ENCODE results near the gene SETD3. TPM values are rescaled to one million over a fixed set of nuclear protein-coding genes. Genes with fewer than 3 reads are reported as not detected.
"Not testable (repeated sequence)": the region's sequence is repeated elsewhere in the genome, so short reads cannot be mapped to it uniquely, and the experiment has no call there.

SETD3 gene
- total and polyA plus RNA-seq, 2 donors: 39.0 to 83.6 TPM

GRCh38 chr14:99350751-99351150 lies 129.9 kb downstream of the SETD3 start:
- Histone ChIP-seq H3K4me1 (ENCODE audit: control insufficient read depth in 2 of 2, insufficient read depth in 2 of 2, low read length in 2 of 2) (no peaks in the 10 kb centered on the region), H3K4me3 (ENCODE audit: low read length in 2 of 2) (no peak overlapping the region), H3K9me3 (ENCODE audit: control insufficient read depth in 2 of 2, insufficient read depth in 1 of 2, low read length in 1 of 2) (no peaks in the 10 kb centered on the region), H3K27me3 (ENCODE audit: control insufficient read depth in 2 of 2, insufficient read depth in 1 of 2, low read length in 1 of 2) (peaks cover 0 to 33% of the 10 kb centered on the region in 2 donors), H3K36me3 (ENCODE audit: control insufficient read depth in 2 of 2, insufficient read depth in 2 of 2, low read length in 1 of 2) (no peaks in the 10 kb centered on the region), H3K27ac (ENCODE audit: low read depth in 1 of 2, low read length in 1 of 2) (no peak overlapping the region)
- no peak for DNase-seq (ENCODE audit: low read depth in 6 of 9, low spot score in 9 of 9)
- 96% methylated on average over 12 of the region's 12 CpGs for WGBS

GRCh38 chr14:99349721-99350495 lies 130.8 kb downstream of the SETD3 start:
- H3K27ac ChIP-seq (ENCODE audit: low read depth in 1 of 2, low read length in 1 of 2): no peak overlapping the region
- no peaks in the 10 kb centered on the region for H3K36me3 ChIP-seq (ENCODE audit: control insufficient read depth in 2 of 2, insufficient read depth in 2 of 2, low read length in 1 of 2)
- WGBS: 93% methylated on average over 13 of the region's 13 CpGs
- no peaks in the 10 kb centered on the region for H3K4me1 ChIP-seq (ENCODE audit: control insufficient read depth in 2 of 2, insufficient read depth in 2 of 2, low read length in 2 of 2)
- H3K27me3 ChIP-seq (ENCODE audit: control insufficient read depth in 2 of 2, insufficient read depth in 1 of 2, low read length in 1 of 2): peaks cover 0 to 37% of the 10 kb centered on the region in 2 donors
- H3K4me3 ChIP-seq (ENCODE audit: low read length in 2 of 2): no peak overlapping the region
- no peaks in the 10 kb centered on the region for H3K9me3 ChIP-seq (ENCODE audit: control insufficient read depth in 2 of 2, insufficient read depth in 1 of 2, low read length in 1 of 2)
- DNase-seq (ENCODE audit: low read depth in 6 of 9, low spot score in 9 of 9): no peak

GRCh38 chr14:99348816-99349614 lies 131.6 kb downstream of the SETD3 start:
- Histone ChIP-seq H3K9me3 (ENCODE audit: control insufficient read depth in 2 of 2, insufficient read depth in 1 of 2, low read length in 1 of 2) (no peaks in the 10 kb centered on the region), H3K36me3 (ENCODE audit: control insufficient read depth in 2 of 2, insufficient read depth in 2 of 2, low read length in 1 of 2) (no peaks in the 10 kb centered on the region), H3K27me3 (ENCODE audit: control insufficient read depth in 2 of 2, insufficient read depth in 1 of 2, low read length in 1 of 2) (peaks cover 0 to 39% of the 10 kb centered on the region in 2 donors), H3K4me1 (ENCODE audit: control insufficient read depth in 2 of 2, insufficient read depth in 2 of 2, low read length in 2 of 2) (no peaks in the 10 kb centered on the region), H3K4me3 (ENCODE audit: low read length in 2 of 2) (no peak overlapping the region), H3K27ac (ENCODE audit: low read depth in 1 of 2, low read length in 1 of 2) (no peak overlapping the region)
- 78% methylated on average over 18 of the region's 18 CpGs for WGBS
- DNase-seq (ENCODE audit: low read depth in 6 of 9, low spot score in 9 of 9): no peak

GRCh38 chr14:99348231-99348630 lies 132.4 kb downstream of the SETD3 start:
- not testable (repeated sequence) for H3K27ac ChIP-seq (ENCODE audit: low read depth in 1 of 2, low read length in 1 of 2); DNase-seq (ENCODE audit: low read depth in 6 of 9, low spot score in 9 of 9); H3K36me3 ChIP-seq (ENCODE audit: control insufficient read depth in 2 of 2, insufficient read depth in 2 of 2, low read length in 1 of 2); H3K4me1 ChIP-seq (ENCODE audit: control insufficient read depth in 2 of 2, insufficient read depth in 2 of 2, low read length in 2 of 2); H3K9me3 ChIP-seq (ENCODE audit: control insufficient read depth in 2 of 2, insufficient read depth in 1 of 2, low read length in 1 of 2); H3K4me3 ChIP-seq (ENCODE audit: low read length in 2 of 2)
- 98% methylated on average over 31 of the region's 31 CpGs for WGBS
- peaks cover 0 to 37% of the 10 kb centered on the region in 2 donors for H3K27me3 ChIP-seq (ENCODE audit: control insufficient read depth in 2 of 2, insufficient read depth in 1 of 2, low read length in 1 of 2)

Other genes with a start within 250 kb of the SETD3 start
- 55.5 TPM for gene BCL11B, start 208.7 kb downstream of the SETD3 start, total RNA-seq
- gene BCL11B, start 208.7 kb downstream of the SETD3 start, polyA plus RNA-seq: 15.1 TPM
- gene CCNK, start 550 bp upstream of the SETD3 start, total RNA-seq: 12.4 TPM
- 26.9 TPM for gene CCNK, start 550 bp upstream of the SETD3 start, polyA plus RNA-seq
- 4.6 TPM for gene CCDC85C, start 123.3 kb upstream of the SETD3 start, total RNA-seq
- 7.9 TPM for gene CCDC85C, start 123.3 kb upstream of the SETD3 start, polyA plus RNA-seq
- gene HHIPL1, start 164.3 kb upstream of the SETD3 start, total RNA-seq: 0.33 TPM
- gene HHIPL1, start 164.3 kb upstream of the SETD3 start, polyA plus RNA-seq: 0.23 TPM
- 0.14 TPM for gene CYP46A1, start 203.4 kb upstream of the SETD3 start, total RNA-seq
- gene CYP46A1, start 203.4 kb upstream of the SETD3 start, polyA plus RNA-seq: 0.62 TPM